Hepatocyte (in vitro differentiated cells): ENCODE measurements around the gene LRRFIP1. TPM values are rescaled to one million over a fixed set of nuclear protein-coding genes. Genes with fewer than 3 reads are reported as not detected.

Source experiments
- DNase-seq: peaks from one replicate; pipeline ENCODE4 v3.0.0-alpha.2; 2016; ENCODE audit warnings: low spot score
- H2AFZ ChIP-seq: fragments of 200-600 bp; sonication (generic); 2 replicates; pipeline ENCODE4 v1.6.0; 2016; ENCODE audit warnings: antibody characterized with exemption, mild to moderate bottlenecking
- H3K27ac ChIP-seq: fragments of 200-600 bp; sonication (generic); 2 replicates; pipeline ENCODE4 v1.5.1; 2016; ENCODE audit warnings: mild to moderate bottlenecking
- H3K27me3 ChIP-seq: fragments of 200-600 bp; sonication (generic); 2 replicates; pipeline ENCODE4 v1.6.1; 2016
- H3K36me3 ChIP-seq: fragments of 200-600 bp; sonication (generic); replicated peaks from 2 replicates; pipeline ENCODE4 v1.5.1; 2016; ENCODE audit warnings: low read depth; ENCODE audit not compliant: insufficient read depth
- H3K4me1 ChIP-seq: fragments of 200-600 bp; sonication (generic); 2 replicates; pipeline ENCODE4 v1.5.1; 2016; ENCODE audit warnings: mild to moderate bottlenecking, moderate library complexity; ENCODE audit not compliant: insufficient read depth
- H3K4me2 ChIP-seq: fragments of 200-600 bp; sonication (generic); 2 replicates; pipeline ENCODE4 v1.6.0; 2016
- H3K4me3 ChIP-seq: fragments of 200-600 bp; sonication (generic); 2 replicates; pipeline ENCODE4 v1.5.1; 2016; ENCODE audit warnings: mild to moderate bottlenecking
- H3K79me2 ChIP-seq: fragments of 200-600 bp; sonication (generic); 2 replicates; pipeline ENCODE4 v1.6.0; 2017; ENCODE audit warnings: mild to moderate bottlenecking
- H3K9me2 ChIP-seq: fragments of 200-600 bp; sonication (generic); replicated peaks from 2 replicates; pipeline ENCODE4 v1.6.0; 2017; ENCODE audit warnings: mild to moderate bottlenecking; ENCODE audit not compliant: insufficient read depth
- H3K9me3 ChIP-seq: fragments of 200-600 bp; sonication (generic); 2 replicates; pipeline ENCODE4 v1.5.1; 2016; ENCODE audit warnings: low read depth, mild to moderate bottlenecking
- H4K20me1 ChIP-seq: fragments of 200-600 bp; sonication (generic); 2 replicates; pipeline ENCODE4 v1.6.0; 2016; ENCODE audit warnings: mild to moderate bottlenecking; ENCODE audit not compliant: insufficient read depth, poor library complexity, severe bottlenecking
- CTCF ChIP-seq: fragments of 200-600 bp; sonication (generic); IDR thresholded peaks from 2 replicates; pipeline ENCODE4 v1.5.1; 2016; ENCODE audit warnings: antibody characterized with exemption, mild to moderate bottlenecking; ENCODE audit not compliant: poor library complexity
- EZH2 ChIP-seq: fragments of 200-600 bp; sonication (generic); IDR thresholded peaks from 2 replicates; pipeline ENCODE4 v1.6.1; 2016; ENCODE audit warnings: antibody characterized with exemption, mild to moderate bottlenecking, borderline replicate concordance
- EZH2phosphoT487 ChIP-seq: fragments of 200-600 bp; sonication (generic); IDR thresholded peaks from one replicate; pipeline ENCODE4 v1.6.1; 2018; ENCODE audit warnings: antibody characterized with exemption, mild to moderate bottlenecking, low read depth, moderate library complexity; ENCODE audit not compliant: unreplicated experiment, severe bottlenecking
- WGBS: methylation state at CpG from one replicate; pipeline ENCODE4 v1.1.6; 2016; ENCODE audit warnings: low lambda C conversion rate; ENCODE audit errors: missing lambda C conversion rate; 5-methylcytosine and 5-hydroxymethylcytosine counted together
- polyA plus RNA-seq: library from polyadenylated mRNA; unstranded; fragments of >200 nt; fragmentation: Nextera tagmentation; extraction: Ambion mirVana; gene quantifications from 2 replicates; pipeline ENCODE4 v1.2.1, GENCODE V29; 2016
- total RNA-seq: library from RNA; depleted of rRNA; stranded (reverse); fragments of >200 nt; gene quantifications from 2 replicates; pipeline ENCODE4 v1.2.3, GENCODE V29; 2014

The LRRFIP1 gene
- total and polyA plus RNA-seq, 2 experiments from 2014 or later = 42.7 to 64.1 TPM

GRCh38 chr2:237652181-237652580, 24.8 kb downstream of the LRRFIP1 start:
- Histone ChIP-seq H4K20me1 (no peaks in the 10 kb centered on the region), H3K9me2 (no peaks in the 10 kb centered on the region), H3K4me1 (no peaks in the 10 kb centered on the region), H3K27ac (no peak overlapping the region), H3K4me2 (no peak overlapping the region), H3K36me3 (no peaks in the 10 kb centered on the region), H3K79me2 (no peaks in the 10 kb centered on the region), H3K27me3 (no peaks in the 10 kb centered on the region), H3K9me3 (no peaks in the 10 kb centered on the region), H3K4me3 (no peak overlapping the region), H2AFZ (no peak overlapping the region)
- DNase-seq = no peak
- WGBS = 98% methylated on average over 3 of the region's 3 CpGs
- TF ChIP-seq EZH2 (no peak), EZH2phosphoT487 (no peak), CTCF (no peak)

- no peak overlapping the region for H3K27ac ChIP-seq
- H2AFZ ChIP-seq = no peak overlapping the region
- WGBS = 93% methylated on average over 2 of the region's 2 CpGs
- no peak for DNase-seq
- H4K20me1 ChIP-seq = no peaks in the 10 kb centered on the region
- no peaks in the 10 kb centered on the region for H3K9me3 ChIP-seq
- H3K79me2 ChIP-seq = no peaks in the 10 kb centered on the region
- H3K36me3 ChIP-seq = no peaks in the 10 kb centered on the region
- no peaks in the 10 kb centered on the region for H3K9me2 ChIP-seq
- H3K4me1 ChIP-seq = no peaks in the 10 kb centered on the region
- no peak overlapping the region for H3K4me2 ChIP-seq
- H3K27me3 ChIP-seq = no peaks in the 10 kb centered on the region
- H3K4me3 ChIP-seq = no peak overlapping the region
- no peak for TF ChIP-seq EZH2
- no peak for TF ChIP-seq EZH2phosphoT487
- TF ChIP-seq CTCF = no peak
Measured at GRCh38 chr2:237652854-237653253, 25.5 kb downstream of the LRRFIP1 start.

- no peak overlapping the region for H3K4me3 ChIP-seq
- TF ChIP-seq CTCF (no peak), EZH2 (no peak), EZH2phosphoT487 (no peak)
Measured at GRCh38 chr2:237653776-237654558, 26.6 kb downstream of the LRRFIP1 start.

More at GRCh38 chr2:237653776-237654558, 26.6 kb downstream of the LRRFIP1 start:
- H3K27ac ChIP-seq = no peak overlapping the region
- no peaks in the 10 kb centered on the region for H3K9me3 ChIP-seq
- H2AFZ ChIP-seq = no peak overlapping the region
- H4K20me1 ChIP-seq = no peaks in the 10 kb centered on the region
- no peak overlapping the region for H3K4me2 ChIP-seq
- H3K4me1 ChIP-seq = no peaks in the 10 kb centered on the region
- no peaks in the 10 kb centered on the region for H3K36me3 ChIP-seq
- H3K79me2 ChIP-seq = no peaks in the 10 kb centered on the region
- H3K27me3 ChIP-seq = no peaks in the 10 kb centered on the region
- WGBS = 97% methylated on average over 5 of the region's 5 CpGs
- no peaks in the 10 kb centered on the region for H3K9me2 ChIP-seq
- no peak for DNase-seq
